IPS DF 6.9 (cell line): ENCODE data around the gene TBX15.
"Not testable (repeated sequence)": the region's sequence is repeated elsewhere in the genome, so short reads cannot be mapped to it uniquely, and the experiment has no call there.

Experiments used
- DNase-seq: peaks from one replicate; pipeline ENCODE4 v3.0.0-alpha.2; 2013; ENCODE audit warnings: low read depth, low spot score
- H3K27ac ChIP-seq: one replicate; pipeline ENCODE4 v1.5.1; 2013; ENCODE audit warnings: low read length, control low read depth
- H3K27me3 ChIP-seq: 2 replicates; pipeline ENCODE4 v1.6.1; 2013; ENCODE audit warnings: mild to moderate bottlenecking, low read length; ENCODE audit not compliant: control insufficient read depth, insufficient read depth
- H3K36me3 ChIP-seq: 2 replicates; pipeline ENCODE4 v1.6.1; 2013; ENCODE audit warnings: low read length; ENCODE audit not compliant: control insufficient read depth, insufficient read depth
- H3K4me1 ChIP-seq: 2 replicates; pipeline ENCODE4 v1.6.1; 2013; ENCODE audit warnings: low read length; ENCODE audit not compliant: control insufficient read depth, insufficient read depth
- H3K4me3 ChIP-seq: 2 replicates; pipeline ENCODE4 v1.5.1; 2013; ENCODE audit warnings: mild to moderate bottlenecking, low read length
- H3K9me3 ChIP-seq: 2 replicates; pipeline ENCODE4 v1.6.1; 2013; ENCODE audit warnings: low read length, inconsistent platforms; ENCODE audit not compliant: control insufficient read depth, insufficient read depth
- WGBS: extraction: QIAGEN DNeasy Blood & Tissue Kit; methylation state at CpG from one replicate; pipeline ENCODE4 v1.1.7; 2013; ENCODE audit warnings: mixed read lengths, missing lambda C conversion rate; ENCODE audit not compliant: insufficient read length, insufficient coverage; 5-methylcytosine and 5-hydroxymethylcytosine counted together

Gene TBX15

DNA sequence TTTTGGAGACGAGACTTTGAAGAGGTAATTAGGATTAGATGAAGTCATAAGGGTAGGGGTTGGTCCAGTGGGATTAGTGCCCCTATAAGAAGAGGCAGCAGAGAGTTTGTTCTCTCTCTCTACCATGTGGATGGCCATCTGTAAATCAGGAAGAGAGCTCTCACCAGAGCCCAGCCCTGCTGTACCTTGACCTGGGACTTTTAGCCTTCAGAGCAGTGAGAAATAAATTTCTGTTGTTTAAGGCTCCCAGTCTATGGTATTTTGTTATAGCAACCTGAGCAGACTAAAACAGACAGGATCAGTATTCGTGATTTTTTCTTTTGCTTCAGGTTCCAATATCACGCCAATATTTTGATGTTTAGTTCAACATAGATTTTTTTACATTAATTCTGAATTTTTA, 30.0 kb downstream of the TBX15 start:
- no peak overlapping the region for H3K27ac ChIP-seq
- no peaks in the 10 kb centered on the region for H3K27me3 ChIP-seq
- no CpG with 5 or more reads among the region's 3 CpGs for WGBS
- H3K9me3 ChIP-seq, result no peaks in the 10 kb centered on the region
- H3K36me3 ChIP-seq, result no peaks in the 10 kb centered on the region
- no peak for DNase-seq
- H3K4me3 ChIP-seq, result no peak overlapping the region
- peaks cover 4% of the 10 kb centered on the region; the same call in 1 of the 2 replicates for H3K4me1 ChIP-seq

DNA sequence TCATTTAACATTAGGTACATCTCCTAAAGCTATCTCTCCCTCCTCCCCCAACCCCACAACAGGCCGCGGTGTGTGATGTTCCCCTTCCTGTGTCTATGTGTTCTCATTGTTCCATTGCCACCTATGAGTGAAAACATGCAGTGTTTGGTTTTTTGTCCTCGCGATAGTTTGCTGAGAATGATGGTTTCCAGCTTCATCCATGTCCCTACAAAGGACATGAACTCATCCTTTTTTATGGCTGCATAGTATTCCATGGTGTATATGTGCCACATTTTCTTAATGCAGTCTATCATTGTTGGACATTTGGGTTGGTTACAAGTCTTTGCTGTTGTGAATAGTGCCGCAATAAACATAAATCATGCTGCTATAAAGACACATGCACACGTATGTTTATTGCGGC, 30.6 kb downstream of the TBX15 start:
- H3K9me3 ChIP-seq, H3K27ac ChIP-seq, DNase-seq, H3K4me1 ChIP-seq, H3K27me3 ChIP-seq, H3K36me3 ChIP-seq, H3K4me3 ChIP-seq: not testable (repeated sequence)
- no CpG with 5 or more reads among the region's 7 CpGs for WGBS

DNA sequence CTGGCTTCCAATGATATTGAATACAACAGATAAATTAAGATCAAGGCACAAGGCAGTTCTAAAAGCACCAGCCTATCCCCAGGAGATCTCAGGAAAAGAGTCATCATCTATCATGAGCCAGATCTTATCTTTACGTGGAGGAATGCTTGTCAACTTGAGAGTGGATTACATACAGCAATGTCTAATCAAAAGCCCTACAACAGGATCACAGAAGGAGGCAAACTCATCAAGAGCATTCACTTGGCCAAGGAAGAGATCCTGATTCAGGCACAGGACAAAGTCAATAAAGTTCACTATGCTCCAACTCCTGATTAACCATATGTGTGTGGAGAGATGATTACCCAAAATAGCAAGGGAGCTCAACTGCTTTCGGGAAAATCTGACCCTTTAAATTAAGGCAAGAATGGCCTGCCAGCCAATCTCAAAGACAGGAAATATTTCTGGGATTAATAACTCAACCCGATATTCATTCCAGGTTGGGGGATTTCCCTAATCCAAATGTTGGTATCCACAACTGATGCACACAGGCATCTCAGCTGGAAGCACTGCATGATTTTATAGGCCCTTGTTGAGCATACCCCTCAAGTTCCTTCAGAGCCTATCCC, 33.7 kb downstream of the TBX15 start:
- DNase-seq, result no peak
- Histone ChIP-seq H3K27ac (no peak overlapping the region), H3K27me3 (no peaks in the 10 kb centered on the region), H3K4me3 (no peak overlapping the region), H3K36me3 (no peaks in the 10 kb centered on the region), H3K9me3 (no peaks in the 10 kb centered on the region), H3K4me1 (no peaks in the 10 kb centered on the region)
- no CpG with 5 or more reads among the region's 3 CpGs for WGBS

DNA sequence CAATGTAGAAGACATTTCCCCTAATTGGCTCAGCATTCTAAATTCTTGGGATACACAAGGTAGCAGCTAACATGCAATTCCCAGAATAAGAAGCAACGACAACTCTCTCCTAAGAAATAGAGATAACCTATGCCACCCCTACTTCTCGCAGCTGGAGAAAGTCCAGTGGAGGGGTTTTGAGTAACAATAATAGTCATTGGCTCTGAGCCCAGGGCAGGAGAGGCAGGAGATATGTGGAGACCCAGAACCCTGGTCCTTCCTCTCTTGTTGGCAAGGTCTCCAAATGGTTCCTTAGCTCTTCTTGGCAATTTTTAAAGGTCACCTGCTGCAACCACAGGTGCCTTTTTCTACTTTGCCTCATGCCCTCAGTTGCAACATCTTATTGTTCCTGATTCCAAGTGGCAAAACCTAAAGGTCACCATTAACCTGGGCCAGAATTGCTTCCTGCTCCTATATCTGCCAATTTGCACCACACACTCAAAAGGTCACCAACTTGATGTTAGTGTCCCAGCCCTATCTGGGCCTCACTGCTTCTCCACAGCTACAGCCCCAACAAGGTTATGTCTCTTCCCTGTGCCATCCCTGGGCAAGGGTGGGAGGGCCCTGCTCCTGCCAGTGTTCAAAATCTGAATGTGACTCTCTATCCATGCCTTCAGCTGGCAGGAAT, 36.7 kb downstream of the TBX15 start:
- H3K4me1 ChIP-seq, result no peaks in the 10 kb centered on the region
- WGBS, result no CpG with 5 or more reads among the region's 2 CpGs

DNA sequence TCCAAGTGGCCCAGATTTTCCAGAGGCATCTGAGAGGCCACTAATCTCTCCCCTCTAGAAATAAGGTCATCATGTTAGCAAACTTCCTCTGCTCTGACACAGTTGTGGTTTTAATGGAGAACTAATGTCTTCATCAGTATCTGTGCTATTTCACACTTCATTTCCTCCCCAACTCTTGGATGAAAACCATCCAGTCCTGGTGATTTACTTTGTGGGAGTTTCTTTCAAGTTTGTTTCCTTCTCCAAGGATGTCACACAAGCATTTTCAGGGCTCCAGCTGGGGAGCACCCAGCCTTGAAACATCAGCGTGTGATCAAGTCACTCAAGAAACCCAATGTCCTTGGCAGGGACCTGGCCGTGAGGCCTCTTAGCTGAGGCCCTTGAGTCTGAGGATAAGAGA, 38.8 kb downstream of the TBX15 start:
- WGBS, result no CpG with 5 or more reads among the region's 2 CpGs
- DNase-seq, result no peak
- no peaks in the 10 kb centered on the region for H3K27me3 ChIP-seq

More for the DNA sequence above, 36.7 kb downstream of the TBX15 start:
- Histone ChIP-seq H3K36me3 (no peaks in the 10 kb centered on the region), H3K27me3 (no peaks in the 10 kb centered on the region), H3K9me3 (no peaks in the 10 kb centered on the region), H3K27ac (no peak overlapping the region), H3K4me3 (no peak overlapping the region)
- DNase-seq, result no peak

DNA sequence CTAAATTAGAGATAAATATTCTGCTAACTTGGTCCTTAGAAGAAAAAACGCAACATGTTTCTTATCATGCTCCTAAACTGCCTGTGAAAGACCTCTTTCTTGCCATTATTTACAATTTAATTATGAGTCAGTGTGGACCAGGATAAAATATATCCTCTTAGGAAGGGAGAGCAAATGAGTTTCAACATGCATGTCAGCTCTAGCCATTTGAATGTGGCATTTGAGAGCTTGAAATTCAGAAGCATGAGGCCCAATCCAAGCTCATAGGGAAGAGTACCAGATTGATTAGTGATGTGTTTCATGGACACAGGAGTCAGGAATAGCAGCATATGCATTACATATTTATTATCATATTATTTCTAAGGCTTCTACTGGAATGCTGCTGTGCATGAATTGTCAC, 39.3 kb downstream of the TBX15 start:
- Histone ChIP-seq H3K4me1 (no peaks in the 10 kb centered on the region), H3K27ac (no peak overlapping the region), H3K27me3 (no peaks in the 10 kb centered on the region), H3K36me3 (no peaks in the 10 kb centered on the region), H3K9me3 (no peaks in the 10 kb centered on the region), H3K4me3 (no peak overlapping the region)
- DNase-seq, result no peak
- WGBS, result no CpG with 5 or more reads among the region's 1 CpG

More for the DNA sequence above, 38.8 kb downstream of the TBX15 start:
- Histone ChIP-seq H3K9me3 (no peaks in the 10 kb centered on the region), H3K4me1 (no peaks in the 10 kb centered on the region), H3K27ac (no peak overlapping the region), H3K4me3 (no peak overlapping the region), H3K36me3 (no peaks in the 10 kb centered on the region)

DNA sequence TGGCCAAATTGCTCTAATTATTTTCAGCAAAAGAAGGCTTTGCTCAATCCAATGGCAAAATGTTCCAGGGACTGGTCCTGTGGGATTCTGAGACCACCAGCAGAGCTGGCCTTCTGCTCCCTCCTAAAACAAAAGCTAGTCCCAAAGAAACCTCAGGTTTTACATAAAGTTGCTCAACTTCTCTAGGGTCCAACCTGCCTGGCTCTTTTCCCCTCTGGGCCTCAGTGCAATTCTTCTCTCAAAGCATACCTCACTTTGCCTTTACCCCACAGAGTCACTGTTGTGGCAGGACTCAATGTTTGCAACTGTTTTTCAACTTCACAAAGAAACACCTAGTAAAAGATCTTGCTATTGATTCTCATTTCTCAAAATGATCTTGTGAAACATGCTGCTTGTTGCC, 39.8 kb downstream of the TBX15 start:
- Histone ChIP-seq H3K27me3 (no peaks in the 10 kb centered on the region), H3K4me1 (no peaks in the 10 kb centered on the region), H3K4me3 (no peak overlapping the region), H3K27ac (no peak overlapping the region), H3K9me3 (no peaks in the 10 kb centered on the region), H3K36me3 (no peaks in the 10 kb centered on the region)
- DNase-seq, result no peak

DNA sequence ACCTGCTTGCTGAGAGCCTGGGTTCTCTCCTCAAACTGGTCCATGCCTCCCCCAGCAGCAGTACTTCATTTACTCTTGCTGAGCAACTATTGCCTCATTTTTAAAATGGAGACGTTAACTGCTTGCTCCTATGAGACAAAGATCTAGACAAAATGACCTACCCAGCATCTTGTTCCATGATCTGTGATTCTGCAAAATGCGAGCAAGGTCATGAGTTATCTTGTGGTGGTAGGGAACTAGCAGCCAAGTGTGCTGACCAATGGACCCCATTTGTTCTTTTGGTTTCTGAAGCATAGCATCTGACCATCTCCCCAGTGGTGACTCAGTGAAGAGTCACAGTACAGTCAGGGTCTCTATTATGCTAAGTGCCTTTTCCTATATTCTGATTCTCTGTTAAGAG, 40.4 kb downstream of the TBX15 start:
- no peaks in the 10 kb centered on the region for H3K9me3 ChIP-seq
- DNase-seq, result no peak
- H3K4me1 ChIP-seq, result no peaks in the 10 kb centered on the region
- WGBS, result no CpG with 5 or more reads among the region's 2 CpGs
- H3K36me3 ChIP-seq, result no peaks in the 10 kb centered on the region
- H3K4me3 ChIP-seq, result no peak overlapping the region
- H3K27me3 ChIP-seq, result no peaks in the 10 kb centered on the region
- H3K27ac ChIP-seq, result no peak overlapping the region

DNA sequence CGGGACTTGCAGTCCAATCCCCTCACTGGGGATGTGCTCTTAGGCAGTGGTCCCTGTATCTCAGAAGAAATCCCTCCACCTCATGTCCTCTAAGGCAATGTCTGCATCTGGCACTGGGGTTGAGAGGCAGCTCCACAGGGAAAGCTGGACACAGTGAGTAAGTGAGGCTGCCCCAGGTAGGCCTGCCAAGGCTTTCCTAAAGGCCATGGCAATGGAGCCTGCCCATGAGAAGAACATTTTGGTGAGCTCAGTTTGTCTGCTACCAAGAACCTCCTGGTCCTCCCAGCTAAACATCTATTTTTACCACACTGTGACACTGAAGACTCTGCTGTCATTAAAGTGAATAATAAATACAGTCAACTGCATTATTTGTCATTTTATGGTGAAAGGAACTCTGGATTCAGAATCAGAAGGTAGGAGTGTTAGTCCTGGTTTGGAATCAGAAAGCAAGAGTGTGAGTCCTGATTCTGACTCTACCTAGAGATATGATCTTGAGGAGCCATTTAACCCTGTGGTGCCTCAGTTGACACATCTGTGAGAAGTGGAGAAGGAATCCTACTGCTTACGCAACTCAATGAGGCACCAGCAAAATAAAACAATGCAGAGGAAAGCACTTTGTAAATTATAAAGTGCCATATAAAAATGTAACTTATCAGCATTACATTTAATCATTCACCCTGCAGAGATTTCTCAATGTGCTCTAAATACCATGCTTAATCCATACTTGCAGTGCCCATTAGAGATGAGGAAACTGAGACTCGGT, 41.0 kb downstream of the TBX15 start:
- Histone ChIP-seq H3K9me3 (no peaks in the 10 kb centered on the region), H3K27ac (no peak overlapping the region), H3K4me3 (no peak overlapping the region), H3K4me1 (no peaks in the 10 kb centered on the region), H3K36me3 (no peaks in the 10 kb centered on the region), H3K27me3 (no peaks in the 10 kb centered on the region)
- DNase-seq, result no peak
- no CpG with 5 or more reads among the region's 3 CpGs for WGBS

DNA sequence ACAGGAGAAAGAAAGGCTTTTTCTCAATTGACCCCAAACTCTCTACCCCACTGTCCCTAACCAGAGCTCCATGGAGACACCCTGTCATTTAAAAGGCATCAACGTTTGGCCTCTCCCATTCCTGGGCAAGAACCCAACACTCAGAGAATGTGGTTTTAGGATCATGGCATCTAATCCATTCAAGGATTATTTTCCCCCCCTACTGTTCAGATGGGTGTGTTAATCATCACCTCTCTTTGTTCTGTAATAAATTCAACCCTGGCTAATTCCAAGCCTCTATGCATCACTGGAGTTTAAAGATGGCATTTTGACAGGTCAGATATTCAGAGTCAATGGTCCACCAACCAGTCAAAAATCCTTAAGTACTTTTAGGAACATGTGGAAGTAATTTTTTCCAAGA, 42.7 kb downstream of the TBX15 start:
- no peak for DNase-seq
- no CpG with 5 or more reads among the region's 1 CpG for WGBS
- Histone ChIP-seq H3K4me3 (no peak overlapping the region), H3K27me3 (no peaks in the 10 kb centered on the region), H3K9me3 (no peaks in the 10 kb centered on the region), H3K27ac (no peak overlapping the region), H3K36me3 (no peaks in the 10 kb centered on the region), H3K4me1 (no peaks in the 10 kb centered on the region)
